NCI-H446 treated with DMSO at 0.1 percent for 48 hours (cell line): ENCODE results near the gene RBMS1.
"Not testable (repeated sequence)": the region's sequence is repeated elsewhere in the genome, so short reads cannot be mapped to it uniquely, and the experiment has no call there.

Experiments
- DNase-seq: peaks from one replicate; lab custom pipeline; 2025; lab: John Stamatoyannopoulos, UW

RBMS1 gene

GRCh38 chr2:160433466-160434140 lies 60.0 kb downstream of the RBMS1 start:
- no peak for DNase-seq

GRCh38 chr2:160432633-160433032 lies 61.0 kb downstream of the RBMS1 start:
- no peak for DNase-seq

GRCh38 chr2:160431441-160431840 lies 62.2 kb downstream of the RBMS1 start:
- DNase-seq: no peak

- no peak for DNase-seq
Measured at GRCh38 chr2:160430001-160430344, 63.6 kb downstream of the RBMS1 start.

- peak; percentile 25 for DNase-seq
Measured at GRCh38 chr2:160429248-160430000, 64.2 kb downstream of the RBMS1 start.

GRCh38 chr2:160428405-160428763 lies 65.2 kb downstream of the RBMS1 start:
- no peak for DNase-seq

- no peak for DNase-seq
Measured at GRCh38 chr2:160427629-160428404, 65.8 kb downstream of the RBMS1 start.

GRCh38 chr2:160426604-160427003 lies 67.0 kb downstream of the RBMS1 start:
- DNase-seq: no peak

- DNase-seq: no peak
Measured at GRCh38 chr2:160425434-160426151, 68.0 kb downstream of the RBMS1 start.

GRCh38 chr2:160423126-160423525 lies 70.5 kb downstream of the RBMS1 start:
- no peak for DNase-seq

GRCh38 chr2:160421646-160422501 lies 71.7 kb downstream of the RBMS1 start:
- DNase-seq: not testable (repeated sequence)

GRCh38 chr2:160420711-160421110 lies 72.9 kb downstream of the RBMS1 start:
- no peak for DNase-seq

- no peak for DNase-seq
Measured at GRCh38 chr2:160419776-160420505, 73.7 kb downstream of the RBMS1 start.

GRCh38 chr2:160418853-160419252 lies 74.8 kb downstream of the RBMS1 start:
- no peak for DNase-seq

GRCh38 chr2:160418398-160418765 lies 75.2 kb downstream of the RBMS1 start:
- no peak for DNase-seq

GRCh38 chr2:160417745-160418397 lies 75.7 kb downstream of the RBMS1 start:
- no peak for DNase-seq

- DNase-seq: no peak
Measured at GRCh38 chr2:160415991-160416390, 77.6 kb downstream of the RBMS1 start.

GRCh38 chr2:160411955-160412354 lies 81.7 kb downstream of the RBMS1 start:
- no peak for DNase-seq

GRCh38 chr2:160411167-160411566 lies 82.4 kb downstream of the RBMS1 start:
- DNase-seq: peak; percentile 24

- DNase-seq: no peak
Measured at GRCh38 chr2:160409480-160409879, 84.1 kb downstream of the RBMS1 start.
